HT-29 (cell line): Measurements from ENCODE around the gene ECSIT. TPM values are rescaled to one million over a fixed set of nuclear protein-coding genes. Genes with fewer than 3 reads are reported as not detected.
"Not testable (repeated sequence)": the region's sequence is repeated elsewhere in the genome, so short reads cannot be mapped to it uniquely, and the experiment has no call there.

Experiments used
- DNase-seq: peaks from one replicate; pipeline ENCODE4 v3.0.0-alpha.2; 2015; ENCODE audit warnings: low spot score
- total RNA-seq: library from RNA; depleted of rRNA; stranded (reverse); fragments of >200 nt; shearing (Covaris generic); gene quantifications from 2 replicates; pipeline ENCODE4 v1.2.3, GENCODE V29; 2014

The ECSIT gene
- total RNA-seq, 1 experiment from 2014 or later = 56.4 TPM

DNA sequence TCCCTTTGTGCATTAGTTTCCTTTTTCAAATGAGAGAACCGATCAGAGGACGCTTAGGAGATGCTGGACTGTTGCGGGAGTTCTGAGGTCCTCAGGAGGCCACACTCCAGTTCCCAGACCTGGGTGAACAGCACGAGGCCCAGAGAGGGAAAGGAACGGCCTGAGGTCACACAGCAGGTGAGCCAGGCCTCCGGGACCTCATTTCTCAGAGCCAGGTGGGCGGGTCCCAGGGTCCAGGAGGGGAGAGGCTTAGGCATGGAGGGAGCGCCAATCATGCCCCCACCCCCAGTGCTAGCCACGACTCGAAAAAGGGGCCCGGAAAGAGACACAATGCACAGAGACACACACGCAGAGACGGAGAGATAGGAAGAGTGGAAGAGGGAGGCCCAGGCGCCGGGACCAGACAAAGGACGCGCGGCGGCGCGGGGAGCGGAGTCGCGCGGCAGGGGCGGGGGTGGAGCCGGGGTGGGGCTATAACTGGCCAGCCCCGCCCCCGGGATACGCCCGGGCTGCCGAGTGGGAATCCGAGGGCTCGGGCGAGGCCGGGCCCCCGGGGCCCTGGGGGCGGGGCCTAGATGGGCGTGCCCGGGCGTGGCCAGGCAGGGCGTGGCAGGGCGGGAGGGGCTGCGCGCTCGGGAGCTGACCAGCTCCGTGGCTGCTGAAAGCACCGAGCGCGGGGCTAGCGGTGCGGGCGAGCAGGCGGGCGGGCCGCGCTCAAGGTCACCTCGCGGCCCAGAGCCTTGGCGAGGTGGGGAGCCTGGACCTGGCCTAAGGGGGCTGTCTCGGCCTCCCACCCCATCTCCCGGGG lies 49.6 kb downstream of the ECSIT start:
- no peak for DNase-seq

DNA sequence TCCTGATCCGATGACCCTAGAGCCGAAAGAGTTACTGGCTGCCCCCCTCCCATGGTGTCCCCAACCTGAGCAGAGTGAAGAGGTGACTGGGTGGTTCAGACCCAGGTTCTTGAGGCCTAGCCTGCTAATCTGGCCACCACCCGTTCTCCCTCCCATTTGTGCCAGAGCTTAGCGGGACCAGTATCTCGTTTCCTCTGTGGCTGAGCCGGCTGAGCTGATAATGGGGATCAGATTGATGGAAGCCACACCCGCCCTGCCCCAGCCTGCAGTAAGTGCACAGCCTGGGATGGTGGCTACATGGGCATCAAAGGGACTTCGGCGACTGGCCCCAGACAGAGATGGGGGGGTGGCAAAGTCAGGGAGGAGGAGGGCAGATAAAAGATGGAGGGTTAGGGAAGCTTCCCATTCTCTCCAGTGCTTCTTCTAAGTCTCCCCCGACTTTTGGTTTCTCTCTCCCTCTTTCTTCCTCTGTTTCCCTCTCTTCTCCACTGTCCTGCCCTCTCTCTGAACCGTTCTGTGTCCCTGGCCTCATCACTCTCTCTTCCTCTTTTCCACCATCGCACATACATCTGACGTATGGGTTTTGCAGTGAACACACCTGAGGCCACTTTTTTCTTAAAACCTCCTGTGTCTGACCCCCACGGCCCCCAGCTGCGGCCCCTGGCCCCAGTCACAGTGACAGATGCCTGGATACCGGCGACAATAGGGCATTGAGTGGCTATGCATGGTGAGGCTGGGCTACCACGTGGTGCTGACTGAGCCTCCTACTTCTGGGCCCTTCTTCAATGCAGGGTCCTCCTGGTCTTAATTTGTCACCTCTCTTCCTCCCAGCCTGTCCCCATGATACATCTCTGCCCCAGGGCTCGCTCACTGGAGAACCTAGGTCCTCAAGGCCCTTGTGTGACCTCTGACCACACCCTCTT lies 50.5 kb downstream of the ECSIT start:
- no peak for DNase-seq

DNA sequence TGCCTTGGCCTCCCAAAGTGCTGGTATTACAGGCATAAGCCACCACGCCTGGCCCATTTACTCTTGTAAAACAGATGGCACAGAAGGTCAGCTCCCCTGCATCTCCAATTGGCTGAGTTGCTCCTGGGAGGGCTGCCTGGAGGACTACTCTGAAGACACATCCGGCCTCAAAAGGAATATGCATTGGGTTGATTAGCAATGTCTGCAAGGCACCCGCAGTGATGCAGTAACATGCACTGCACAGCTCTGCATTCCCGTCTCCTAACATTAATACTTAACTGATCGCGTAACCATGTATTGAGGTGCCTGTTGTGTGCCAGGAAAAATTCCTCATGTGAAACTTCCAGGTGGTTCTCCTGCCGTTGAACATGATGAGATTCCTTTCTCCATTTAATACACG lies 53.1 kb downstream of the ECSIT start:
- no peak for DNase-seq

DNA sequence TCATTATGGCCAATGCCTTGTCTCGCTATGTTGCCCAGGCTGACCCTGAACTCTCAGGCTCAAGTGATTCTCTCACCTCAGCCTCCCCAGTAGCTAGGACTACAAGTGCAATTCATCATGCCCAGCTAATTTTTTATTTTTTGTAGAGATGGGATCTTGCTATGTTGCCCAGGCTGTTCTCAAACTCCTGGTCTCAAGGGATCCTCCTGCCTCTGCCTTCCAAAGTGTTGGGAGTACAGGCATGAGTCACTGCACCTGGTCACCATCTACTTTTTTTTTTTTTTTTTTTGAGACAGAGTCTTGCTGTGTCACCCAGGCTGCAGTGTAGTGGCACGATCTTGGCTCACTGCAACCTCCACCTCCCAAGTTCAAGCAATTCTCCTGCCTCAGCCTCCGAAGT lies 53.6 kb downstream of the ECSIT start:
- not testable (repeated sequence) for DNase-seq

DNA sequence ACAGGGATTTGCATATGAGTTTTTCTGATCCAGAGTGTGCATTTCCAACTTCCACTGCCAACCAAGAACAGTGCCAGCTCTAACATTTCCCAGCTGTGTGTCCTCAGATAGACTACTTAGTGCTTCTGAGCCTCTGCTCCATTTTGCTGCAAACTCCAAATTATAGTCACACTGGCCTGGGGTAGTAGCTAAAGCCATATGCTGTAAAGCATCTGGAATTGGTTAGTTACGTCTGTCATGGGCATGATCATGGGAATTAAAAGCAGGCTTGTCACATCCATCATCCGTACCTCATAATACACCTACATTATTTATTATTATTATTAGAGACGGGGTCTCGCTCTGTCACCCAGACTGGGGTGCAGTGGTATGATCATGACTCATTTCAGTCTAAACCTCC lies 55.2 kb downstream of the ECSIT start:
- DNase-seq = no peak

DNA sequence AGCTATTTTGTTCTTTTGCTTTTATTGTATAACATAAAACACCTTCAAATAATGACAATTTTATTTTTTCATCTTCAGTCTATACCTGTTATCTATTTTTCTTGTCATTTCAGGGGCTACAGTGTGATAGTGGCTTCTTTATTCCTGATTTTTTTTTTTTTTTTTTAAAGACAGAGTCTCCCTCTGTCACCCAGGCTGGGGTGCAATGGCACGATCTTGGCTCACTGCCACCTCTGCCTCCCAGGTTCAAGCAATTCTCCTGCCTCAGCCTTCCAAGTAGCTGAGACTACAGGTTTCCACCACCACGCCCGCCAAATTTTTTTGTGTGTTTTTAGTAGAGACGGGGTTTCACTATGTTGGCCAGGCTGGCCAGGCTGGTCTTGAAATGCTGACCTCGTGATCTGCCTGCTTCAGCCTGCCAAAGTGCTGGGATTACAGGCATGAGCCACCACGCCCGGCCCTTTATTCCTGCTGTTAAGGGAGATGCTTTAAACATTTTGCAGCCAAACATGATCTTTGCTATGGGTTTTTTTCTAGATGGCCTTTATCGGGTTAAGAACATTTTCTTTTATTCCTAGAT lies 60.6 kb downstream of the ECSIT start:
- DNase-seq = not testable (repeated sequence)

DNA sequence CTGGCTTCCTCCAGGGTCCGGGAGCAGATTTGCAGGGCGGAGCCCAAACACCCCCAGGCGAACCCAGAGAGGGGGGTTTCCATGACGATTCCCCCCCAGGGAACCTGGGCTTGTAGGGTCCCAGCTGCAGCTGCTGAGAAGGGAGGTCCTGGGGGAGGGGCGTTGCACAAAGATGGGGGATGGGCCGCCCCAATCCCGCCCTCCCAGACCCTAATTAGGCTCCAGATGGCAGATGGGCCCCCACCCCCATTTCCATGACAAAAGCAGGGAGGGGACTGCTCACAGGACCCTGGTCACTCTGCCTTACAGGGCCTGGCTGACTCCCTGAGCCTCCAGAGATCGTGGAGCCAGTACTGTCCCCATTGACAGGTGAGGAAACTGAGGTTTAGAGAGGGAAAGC lies 63.3 kb downstream of the ECSIT start:
- DNase-seq = no peak

DNA sequence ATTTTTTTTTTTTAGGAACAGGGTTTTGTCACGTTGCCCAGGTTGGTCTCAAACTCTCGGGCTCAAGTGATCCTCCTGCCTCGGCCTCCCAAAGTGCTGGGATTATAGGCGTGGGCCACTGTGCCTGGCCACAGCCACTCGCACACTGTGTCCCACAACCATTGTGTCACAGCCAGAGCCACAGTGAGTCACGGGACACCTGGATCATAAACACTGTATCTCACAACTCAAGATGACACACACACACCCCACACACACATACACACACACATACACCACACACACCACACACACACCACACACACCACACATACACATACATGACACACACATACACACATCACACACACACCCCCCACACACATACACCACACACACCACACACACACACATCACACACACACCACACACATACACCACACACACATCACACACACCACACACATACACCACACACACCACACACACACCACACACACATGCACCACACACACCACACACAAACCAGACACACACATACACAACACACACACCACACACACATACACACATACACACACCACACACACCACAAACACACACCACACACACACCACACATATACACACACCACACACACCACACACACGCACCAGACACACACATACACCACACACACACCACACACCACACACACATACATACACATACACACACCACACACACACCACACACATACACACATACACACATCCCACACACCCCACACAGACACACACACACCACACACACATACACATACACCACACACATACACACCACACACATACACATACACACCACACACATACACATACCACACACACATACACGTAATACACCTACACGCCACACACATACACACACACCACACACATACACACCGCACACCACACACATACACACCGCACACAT lies 64.3 kb downstream of the ECSIT start:
- DNase-seq = no peak

DNA sequence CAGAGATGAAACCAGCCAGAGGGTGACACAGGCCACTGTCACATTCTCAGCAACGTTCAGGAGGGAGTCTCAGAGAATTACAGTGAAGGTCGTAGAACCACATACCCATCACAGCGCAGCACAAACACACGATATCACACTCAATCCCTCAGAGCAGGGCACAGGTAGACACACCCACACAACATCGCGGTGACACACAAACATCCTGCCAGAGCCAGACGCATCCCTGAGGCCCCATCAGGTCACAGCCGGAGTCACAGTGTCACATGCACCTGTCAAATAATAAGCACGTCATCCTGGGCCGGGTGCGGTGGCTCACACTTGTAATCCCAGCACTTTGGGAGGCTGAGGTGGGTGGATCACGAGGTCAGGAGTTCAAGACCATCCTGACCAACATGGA lies 65.5 kb downstream of the ECSIT start:
- no peak for DNase-seq

DNA sequence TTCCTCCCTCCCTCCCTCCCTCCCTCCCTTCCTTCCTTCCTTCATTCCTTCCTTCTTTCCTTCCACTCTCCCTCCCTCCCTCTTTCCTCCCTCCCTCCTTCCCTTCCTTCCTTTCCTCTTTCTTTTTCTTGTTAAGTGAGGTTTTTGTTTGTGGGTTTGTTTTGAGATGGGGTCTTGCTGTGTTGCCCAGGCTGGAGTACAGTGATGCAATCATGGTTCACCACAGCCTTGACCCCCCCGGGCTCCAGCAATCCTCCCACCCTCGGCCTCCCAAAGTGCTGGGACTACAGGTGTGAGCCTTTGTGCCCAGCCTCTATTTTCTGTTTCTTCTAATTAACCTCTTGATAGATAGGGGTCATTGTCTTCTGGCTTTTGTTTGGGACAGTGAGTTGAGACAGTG lies 67.5 kb downstream of the ECSIT start:
- DNase-seq = no peak

DNA sequence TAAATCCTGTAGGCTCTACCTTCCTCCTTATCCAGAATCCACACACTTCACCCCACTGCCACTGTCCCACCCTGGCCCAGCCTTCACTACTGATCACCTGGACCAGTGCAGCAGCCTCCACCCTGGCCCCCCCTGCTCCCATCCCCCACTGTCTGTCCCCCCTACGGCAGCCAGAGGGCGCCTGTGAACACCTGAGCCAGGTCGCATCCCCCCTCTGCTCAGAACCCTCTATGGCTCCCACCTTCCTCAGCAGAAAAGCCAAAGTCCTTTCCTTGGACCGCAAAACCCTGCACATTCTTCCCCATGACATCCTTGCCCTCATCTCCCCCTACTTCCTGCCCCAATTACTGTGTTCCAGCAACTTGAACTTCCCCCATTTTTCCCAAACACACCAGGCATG lies 68.7 kb downstream of the ECSIT start:
- no peak for DNase-seq

DNA sequence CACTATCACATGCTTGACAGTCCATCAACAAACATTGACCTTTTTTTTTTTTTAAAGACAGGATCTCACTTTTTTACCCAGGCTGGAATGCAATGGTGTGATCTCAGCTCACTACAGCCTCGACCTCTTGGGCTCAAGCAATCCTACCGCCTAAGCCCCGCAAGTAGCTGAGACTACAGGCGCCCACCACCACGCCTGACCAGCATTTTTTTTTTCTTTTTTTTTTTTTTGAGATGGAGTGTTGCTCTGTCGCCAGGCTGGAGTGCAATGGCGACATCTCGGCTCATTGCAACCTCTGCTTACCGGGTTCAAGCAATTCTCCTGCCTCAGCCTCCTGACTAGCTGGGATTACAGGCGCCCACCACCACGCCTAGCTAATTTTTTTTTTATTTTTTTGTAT lies 70.0 kb downstream of the ECSIT start:
- not testable (repeated sequence) for DNase-seq

DNA sequence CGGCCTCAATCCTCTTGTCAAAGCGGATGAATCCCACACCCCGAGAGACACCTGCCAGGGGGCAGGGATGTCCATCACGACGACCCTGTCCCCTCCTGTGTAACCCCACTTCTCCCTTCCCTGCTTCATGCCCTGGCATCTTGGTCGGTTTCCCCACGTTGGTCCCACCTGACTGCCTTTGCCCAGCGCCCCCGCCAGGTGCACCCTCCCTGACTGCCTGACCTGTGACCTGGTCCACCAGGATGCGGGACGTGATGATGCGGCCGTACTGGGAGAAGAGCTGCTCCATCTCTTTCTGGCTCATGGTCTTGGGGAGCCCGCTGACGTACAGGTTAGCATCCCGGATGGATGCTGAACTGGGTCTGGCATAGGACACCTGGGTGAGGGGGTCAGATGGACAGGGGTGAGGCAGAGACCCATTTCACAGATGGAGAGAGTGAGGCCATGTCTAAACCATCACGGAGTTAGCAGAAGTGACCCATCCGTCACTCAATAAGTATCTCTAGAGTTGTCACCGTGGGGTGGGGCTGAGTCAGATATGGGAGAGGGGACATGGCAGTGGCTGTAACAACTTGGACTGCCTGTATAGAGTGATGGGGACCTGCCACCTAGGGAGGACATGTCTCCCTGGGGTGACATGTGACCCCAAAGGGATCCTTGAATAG lies 70.6 kb downstream of the ECSIT start:
- no peak for DNase-seq

DNA sequence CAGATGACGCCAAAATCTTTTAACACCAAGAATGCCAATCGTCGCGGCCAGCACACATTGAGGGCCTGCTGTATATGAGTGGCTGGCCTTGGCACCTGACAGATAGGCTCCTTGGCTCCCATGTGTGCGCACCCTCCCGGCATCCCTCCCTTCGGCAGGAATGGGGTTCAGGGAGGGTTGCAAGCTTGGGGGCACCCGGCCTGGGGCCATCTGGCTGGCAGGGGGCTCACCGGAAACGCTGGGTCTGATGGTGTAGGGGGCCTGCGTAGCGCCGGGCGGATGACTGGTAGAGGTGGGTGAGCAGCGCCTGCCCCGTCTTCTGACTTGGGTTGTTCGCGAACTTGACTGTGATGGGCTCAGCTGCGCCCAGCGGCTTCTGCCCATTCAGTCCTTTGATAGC lies 71.1 kb downstream of the ECSIT start:
- DNase-seq = no peak

DNA sequence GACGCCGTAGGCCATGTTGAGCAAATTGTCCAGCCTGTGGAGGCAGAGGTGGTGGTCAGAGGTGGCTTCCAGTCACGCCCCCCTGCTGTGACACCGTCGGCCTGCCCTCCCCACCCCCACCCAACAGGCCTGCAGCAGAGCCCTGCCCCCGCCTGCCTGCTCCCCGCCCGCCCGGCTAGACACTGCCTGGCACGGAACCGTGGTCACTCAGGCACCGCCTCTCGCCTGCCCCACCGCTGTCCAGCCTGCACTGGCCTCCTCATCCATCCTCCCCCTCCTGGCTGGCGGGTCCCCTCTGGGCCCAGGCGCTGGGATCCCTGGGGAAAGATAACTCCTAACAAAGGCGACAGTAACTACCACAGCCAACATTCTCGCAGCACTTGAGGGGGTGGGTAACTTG lies 71.8 kb downstream of the ECSIT start:
- no peak for DNase-seq

DNA sequence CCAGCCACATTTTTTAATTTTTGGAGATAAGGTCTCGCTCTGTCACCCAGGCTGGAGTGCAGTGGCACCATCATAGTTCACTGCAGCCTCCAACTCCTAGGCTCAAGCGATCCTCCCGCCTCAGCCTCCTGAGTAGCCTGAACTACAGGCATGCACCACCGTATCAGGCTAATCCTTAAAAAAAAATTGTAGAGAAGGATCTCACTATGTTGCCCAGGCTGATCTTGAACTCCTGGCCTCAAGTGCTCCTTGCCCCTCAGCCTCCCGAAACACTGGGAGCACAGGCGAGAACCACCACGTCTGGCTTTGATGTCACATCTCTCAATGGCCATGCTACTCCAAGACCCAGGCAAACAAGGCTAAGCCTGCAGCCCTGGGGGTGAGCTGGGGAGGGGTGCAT lies 72.3 kb downstream of the ECSIT start:
- no peak for DNase-seq
